ENCODE measurements around the gene LHX2. TPM values are rescaled to one million over a fixed set of nuclear protein-coding genes. Genes with fewer than 3 reads are reported as not detected.

The LHX2 gene
- total RNA-seq, 2 donors from 2014 or later, result not detected

DNA sequence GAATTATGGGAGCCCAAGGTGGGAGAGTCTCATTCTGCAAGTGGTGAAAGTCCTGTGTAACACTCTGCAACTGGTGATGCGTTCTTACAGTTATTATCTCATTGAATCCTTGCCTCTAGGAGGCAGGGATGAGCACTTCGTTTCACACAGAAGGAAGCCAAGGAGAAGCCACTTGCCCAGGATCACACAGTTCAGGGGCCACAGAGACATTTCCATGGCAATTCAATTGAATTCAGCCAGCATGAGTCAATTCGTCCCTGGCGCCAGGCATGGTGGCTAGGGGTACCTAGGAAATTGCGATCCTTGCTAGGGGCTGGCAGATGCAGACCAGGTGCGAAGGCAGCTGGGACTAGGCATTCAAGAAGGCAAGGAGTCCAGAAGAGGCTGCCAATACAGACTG is 26.2 kb downstream of the LHX2 start:
- ATAC-seq (ENCODE audit: insufficient number of reproducible peaks, low FRiP score, low read depth) (no peak), DNase-seq (ENCODE audit: low spot score) (no peak)
- TF ChIP-seq, protein P1, sequence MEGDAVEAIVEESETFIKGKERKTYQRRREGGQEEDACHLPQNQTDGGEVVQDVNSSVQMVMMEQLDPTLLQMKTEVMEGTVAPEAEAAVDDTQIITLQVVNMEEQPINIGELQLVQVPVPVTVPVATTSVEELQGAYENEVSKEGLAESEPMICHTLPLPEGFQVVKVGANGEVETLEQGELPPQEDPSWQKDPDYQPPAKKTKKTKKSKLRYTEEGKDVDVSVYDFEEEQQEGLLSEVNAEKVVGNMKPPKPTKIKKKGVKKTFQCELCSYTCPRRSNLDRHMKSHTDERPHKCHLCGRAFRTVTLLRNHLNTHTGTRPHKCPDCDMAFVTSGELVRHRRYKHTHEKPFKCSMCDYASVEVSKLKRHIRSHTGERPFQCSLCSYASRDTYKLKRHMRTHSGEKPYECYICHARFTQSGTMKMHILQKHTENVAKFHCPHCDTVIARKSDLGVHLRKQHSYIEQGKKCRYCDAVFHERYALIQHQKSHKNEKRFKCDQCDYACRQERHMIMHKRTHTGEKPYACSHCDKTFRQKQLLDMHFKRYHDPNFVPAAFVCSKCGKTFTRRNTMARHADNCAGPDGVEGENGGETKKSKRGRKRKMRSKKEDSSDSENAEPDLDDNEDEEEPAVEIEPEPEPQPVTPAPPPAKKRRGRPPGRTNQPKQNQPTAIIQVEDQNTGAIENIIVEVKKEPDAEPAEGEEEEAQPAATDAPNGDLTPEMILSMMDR (IDR thresholded peaks at IDR 0.05), result no peak
- Histone ChIP-seq H3K9me3 (no peaks in the 10 kb centered on the region), H3K27ac (no peak overlapping the region), H3K36me3 (no peaks in the 10 kb centered on the region), H3K27me3 (replicated peaks; ENCODE audit: insufficient read depth) (peaks cover 7% of the 10 kb centered on the region), H3K4me1 (ENCODE audit: control insufficient read depth in 1 of 2, low read depth in 2 of 2) (peaks cover 0 to 21% of the 10 kb centered on the region in 2 donors), H3K4me3 (no peak overlapping the region)

DNA sequence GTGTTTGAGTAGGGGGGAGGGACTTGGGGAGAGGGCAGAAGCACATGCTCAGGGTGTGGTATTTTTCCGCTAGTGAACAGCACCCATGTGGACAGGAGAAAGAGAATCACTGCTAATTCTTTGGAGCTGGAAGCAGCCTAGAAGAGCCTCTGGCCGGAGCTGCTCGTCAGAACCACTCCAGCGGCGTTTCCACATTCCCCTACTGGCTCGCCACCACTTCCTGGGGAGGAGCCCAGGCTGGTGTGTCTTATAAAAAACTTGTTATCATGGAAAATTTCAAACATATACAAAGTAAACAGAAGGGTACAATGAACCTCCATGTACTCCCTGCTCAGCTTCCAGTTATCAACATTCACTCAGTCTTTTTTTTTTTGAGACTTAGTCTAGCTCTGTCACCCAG is 26.7 kb downstream of the LHX2 start:
- DNase-seq (ENCODE audit: low spot score), result no peak
- no peak overlapping the region for H3K27ac ChIP-seq
- TF ChIP-seq, protein P1 (IDR thresholded peaks at IDR 0.05), result no peak
- H3K4me3 ChIP-seq, result no peak overlapping the region
- H3K27me3 ChIP-seq (replicated peaks; ENCODE audit: insufficient read depth), result peaks cover 7% of the 10 kb centered on the region
- peaks cover 0 to 21% of the 10 kb centered on the region in 2 donors for H3K4me1 ChIP-seq (ENCODE audit: control insufficient read depth in 1 of 2, low read depth in 2 of 2)
- no peaks in the 10 kb centered on the region for H3K36me3 ChIP-seq
- no peak for ATAC-seq (ENCODE audit: insufficient number of reproducible peaks, low FRiP score, low read depth)
- H3K9me3 ChIP-seq, result no peaks in the 10 kb centered on the region

DNA sequence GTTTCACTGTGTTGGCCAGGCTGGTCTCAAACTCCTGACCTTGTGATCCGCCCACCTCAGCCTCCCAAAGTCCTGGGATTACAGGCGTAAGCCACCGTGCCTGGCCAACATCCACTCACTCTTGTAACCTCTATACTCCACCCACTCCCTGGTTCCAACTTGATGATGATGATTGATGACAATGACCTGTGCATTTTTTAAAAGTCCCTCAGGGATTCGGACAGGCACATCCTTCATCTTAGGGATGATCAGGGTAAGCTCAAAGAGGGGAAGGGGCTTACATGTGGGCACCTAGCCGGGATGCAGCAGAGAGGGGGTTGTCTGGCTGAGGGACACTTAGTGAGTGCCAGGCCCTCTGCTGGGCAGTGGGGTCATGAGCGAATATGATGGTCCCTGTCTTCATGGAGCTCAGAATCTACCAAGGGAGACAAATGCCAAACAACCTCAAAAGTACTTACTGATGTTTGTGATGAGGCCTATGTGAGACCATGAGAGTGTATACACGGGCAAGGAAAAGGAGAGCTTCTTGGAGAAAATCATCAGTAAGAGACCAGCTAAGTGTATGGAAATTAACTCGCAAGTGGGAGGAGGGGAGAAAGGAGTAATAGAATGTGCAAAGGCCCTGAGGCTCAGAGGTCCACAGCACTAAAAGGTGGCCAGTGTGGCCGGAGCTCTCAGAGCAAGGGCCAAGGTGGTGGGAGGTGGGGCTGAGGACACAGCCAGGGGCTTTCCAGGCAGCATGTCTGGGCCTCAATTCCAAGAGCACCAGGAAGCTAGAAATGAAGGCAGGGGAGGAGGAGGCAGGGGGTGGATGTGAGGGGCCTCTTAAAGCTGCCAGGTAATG is 27.4 kb downstream of the LHX2 start:
- Histone ChIP-seq H3K36me3 (no peaks in the 10 kb centered on the region), H3K4me3 (no peak overlapping the region), H3K9me3 (no peaks in the 10 kb centered on the region), H3K27me3 (replicated peaks; ENCODE audit: insufficient read depth) (peaks cover 7% of the 10 kb centered on the region), H3K4me1 (ENCODE audit: control insufficient read depth in 1 of 2, low read depth in 2 of 2) (peaks cover 0 to 21% of the 10 kb centered on the region in 2 donors), H3K27ac (no peak overlapping the region)
- TF ChIP-seq, protein P1 (IDR thresholded peaks at IDR 0.05), result no peak
- DNase-seq (ENCODE audit: low spot score) (no peak), ATAC-seq (ENCODE audit: insufficient number of reproducible peaks, low FRiP score, low read depth) (no peak)

DNA sequence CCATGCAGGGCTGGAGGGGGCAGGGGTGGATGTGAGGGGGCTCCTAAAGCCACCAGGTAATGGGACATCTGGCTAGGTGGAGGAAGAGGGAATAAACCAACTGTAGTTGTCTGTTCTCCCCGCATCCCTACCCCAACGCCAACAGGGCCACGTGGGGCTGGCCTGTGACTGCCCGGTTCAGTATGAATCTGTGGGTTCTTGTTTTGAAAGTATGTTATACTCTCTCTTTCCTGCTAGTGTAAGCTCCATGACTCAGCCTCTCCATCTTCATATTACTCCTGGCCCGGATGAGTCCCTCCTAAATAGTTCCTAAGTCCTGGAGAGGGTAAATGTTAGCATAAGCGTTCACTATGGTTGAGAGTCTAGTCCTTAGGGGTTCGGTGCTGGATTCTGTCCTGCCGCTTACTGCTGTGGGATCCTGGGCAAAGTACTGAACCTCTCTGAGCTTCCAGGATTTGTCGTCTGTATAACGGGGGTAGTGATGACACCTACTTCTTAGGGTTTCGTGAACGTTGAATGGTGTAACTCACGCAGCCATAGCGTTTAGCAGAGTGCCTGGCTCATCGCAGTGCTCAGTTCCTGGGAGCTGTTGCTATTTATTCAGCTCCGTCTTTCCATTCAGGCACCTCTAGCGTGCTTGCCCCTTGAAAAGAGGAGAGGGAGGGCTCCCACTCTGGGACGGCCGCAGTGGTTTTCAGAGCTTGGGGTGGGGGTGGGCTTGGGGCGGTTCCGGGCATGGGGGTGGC is 28.8 kb downstream of the LHX2 start:
- DNase-seq (ENCODE audit: low spot score) (no peak), ATAC-seq (ENCODE audit: insufficient number of reproducible peaks, low FRiP score, low read depth) (no peak)
- peak overlapping the region; percentile 67 for H3K4me3 ChIP-seq
- TF ChIP-seq, protein P1 (IDR thresholded peaks at IDR 0.05), result no peak
- no peaks in the 10 kb centered on the region for H3K36me3 ChIP-seq
- H3K27ac ChIP-seq, result no peak overlapping the region
- H3K9me3 ChIP-seq, result no peaks in the 10 kb centered on the region
- peaks cover 6 to 29% of the 10 kb centered on the region in 2 donors for H3K4me1 ChIP-seq (ENCODE audit: control insufficient read depth in 1 of 2, low read depth in 2 of 2)
- H3K27me3 ChIP-seq (replicated peaks; ENCODE audit: insufficient read depth), result peaks cover 13% of the 10 kb centered on the region

All from thoracic aorta (tissue), 2 donors.